GM21619 (cell line): Measurements from ENCODE around the gene RAB30.
"Not testable (repeated sequence)": the region's sequence is repeated elsewhere in the genome, so short reads cannot be mapped to it uniquely, and the experiment has no call there.

Experiments
- ATAC-seq: cut with Tn5 transposase; IDR thresholded peaks from one replicate; pipeline ENCODE4 v1.9.1; 2021; ENCODE audit not compliant: unreplicated experiment

The RAB30 gene

GRCh38 chr11:82988936-82989627 is 82.6 kb downstream of the RAB30 start:
- no peak for ATAC-seq

- ATAC-seq: no peak
Measured at GRCh38 chr11:82987997-82988396, 83.7 kb downstream of the RAB30 start.

GRCh38 chr11:82986446-82986845 is 85.3 kb downstream of the RAB30 start:
- ATAC-seq: no peak

GRCh38 chr11:82981852-82982251 is 89.8 kb downstream of the RAB30 start:
- no peak for ATAC-seq

GRCh38 chr11:82980947-82981346 is 90.8 kb downstream of the RAB30 start:
- ATAC-seq: no peak

GRCh38 chr11:82980292-82980691 is 91.4 kb downstream of the RAB30 start:
- no peak for ATAC-seq

- no peak for ATAC-seq
Measured at GRCh38 chr11:82979824-82980223, 91.9 kb downstream of the RAB30 start.

- ATAC-seq: peak; percentile 47
Measured at GRCh38 chr11:82978422-82979099, 93.1 kb downstream of the RAB30 start.

GRCh38 chr11:82976786-82977185 is 94.9 kb downstream of the RAB30 start:
- peak; percentile 63 for ATAC-seq

GRCh38 chr11:82975882-82976281 is 95.8 kb downstream of the RAB30 start:
- no peak for ATAC-seq

GRCh38 chr11:82974851-82975250 is 96.8 kb downstream of the RAB30 start:
- no peak for ATAC-seq

GRCh38 chr11:82974135-82974534 is 97.6 kb downstream of the RAB30 start:
- ATAC-seq: no peak

- no peak for ATAC-seq
Measured at GRCh38 chr11:82972103-82972502, 99.6 kb downstream of the RAB30 start.

GRCh38 chr11:82971519-82971946 is 100.2 kb downstream of the RAB30 start:
- not testable (repeated sequence) for ATAC-seq

GRCh38 chr11:82970507-82971083 is 101.1 kb downstream of the RAB30 start:
- ATAC-seq: not testable (repeated sequence)

GRCh38 chr11:82969811-82970210 is 101.9 kb downstream of the RAB30 start:
- peak; percentile 97 for ATAC-seq

- no peak for ATAC-seq
Measured at GRCh38 chr11:82967381-82967780, 104.3 kb downstream of the RAB30 start.

- ATAC-seq: not testable (repeated sequence)
Measured at GRCh38 chr11:82962021-82962420, 109.7 kb downstream of the RAB30 start.

- ATAC-seq: peak; percentile 13
Measured at GRCh38 chr11:82960779-82961143, 110.9 kb downstream of the RAB30 start.

GRCh38 chr11:82959987-82960778 is 111.5 kb downstream of the RAB30 start:
- peak; percentile 84 for ATAC-seq

GRCh38 chr11:82955736-82956453 is 115.8 kb downstream of the RAB30 start:
- ATAC-seq: not testable (repeated sequence)
